IMR-90 (cell line): ENCODE data around the gene CHRD. TPM values are rescaled to one million over a fixed set of nuclear protein-coding genes. Genes with fewer than 3 reads are reported as not detected.
"Not testable (repeated sequence)": the region's sequence is repeated elsewhere in the genome, so short reads cannot be mapped to it uniquely, and the experiment has no call there.

Experiments
- ATAC-seq: fragments of 200-7000 bp; cut with Tn5 transposase; 2 replicates; pipeline ENCODE4 v1.9.1; 2020; ENCODE audit warnings: low read depth, mild to moderate bottlenecking, moderate library complexity
- BruUV-seq: library from RNA; stranded (reverse); fragments of 400-500 nt; replicated peaks from 2 replicates; lab custom pipeline; 2021; lab: Mats Ljungman, UMichigan
- CTCF ChIA-PET: fragments of 300-600 bp; formaldehyde crosslinking; extraction: SDS; loops from one replicate; lab custom pipeline; 2021; ENCODE audit warnings: antibody characterized with exemption; lab: Yijun Ruan, JAX
- POLR2A ChIA-PET: fragments of 300-600 bp; sonication (Branson Sonifier 250); formaldehyde crosslinking; loops from one replicate; lab custom pipeline; 2022; ENCODE audit warnings: antibody characterized with exemption; ENCODE audit not compliant: unreplicated experiment; lab: Charles Lee
- DNase-seq: peaks from one replicate; pipeline ENCODE4 v3.0.0; 2013
- H2AFZ ChIP-seq: replicated peaks from 2 replicates; pipeline ENCODE3; 2013; ENCODE audit warnings: low read length, mild to moderate bottlenecking; ENCODE audit not compliant: poor library complexity
- H2AK5ac ChIP-seq: 2 replicates; pipeline ENCODE4 v1.6.1; 2013; ENCODE audit warnings: low read depth, low read length, inconsistent platforms
- H2AK9ac ChIP-seq: replicated peaks from 2 replicates; pipeline ENCODE3; 2013; ENCODE audit warnings: mild to moderate bottlenecking, low read depth, low read length, moderate library complexity; ENCODE audit not compliant: poor library complexity
- H2BK120ac ChIP-seq: 2 replicates; pipeline ENCODE4 v1.6.1; 2013; ENCODE audit warnings: low read depth, low read length, inconsistent platforms
- H2BK15ac ChIP-seq: 3 replicates; pipeline ENCODE4 v1.6.1; 2013; ENCODE audit warnings: low read depth, low read length, inconsistent platforms
- H2BK20ac ChIP-seq: 2 replicates; pipeline ENCODE4 v1.6.1; 2013; ENCODE audit warnings: low read depth, mild to moderate bottlenecking, inconsistent platforms, low read length, moderate library complexity
- H2BK5ac ChIP-seq: 2 replicates; pipeline ENCODE4 v1.6.1; 2013; ENCODE audit warnings: mild to moderate bottlenecking, low read depth, low read length, inconsistent platforms; ENCODE audit not compliant: poor library complexity, severe bottlenecking
- H3K14ac ChIP-seq: replicated peaks from 2 replicates; pipeline ENCODE4 v1.6.1; 2013; ENCODE audit warnings: low read depth, low read length, inconsistent platforms
- H3K18ac ChIP-seq: 2 replicates; pipeline ENCODE4 v1.6.1; 2013; ENCODE audit warnings: low read depth, low read length, control low read depth
- H3K23ac ChIP-seq: 2 replicates; pipeline ENCODE4 v1.6.1; 2013; ENCODE audit warnings: low read depth, low read length, inconsistent platforms
- H3K27ac ChIP-seq: 2 replicates; pipeline ENCODE4 v1.5.1; 2013; ENCODE audit warnings: mild to moderate bottlenecking, control low read depth, low read length; ENCODE audit not compliant: insufficient read depth
- H3K27me3 ChIP-seq: 2 replicates; pipeline ENCODE4 v1.6.1; 2013; ENCODE audit warnings: low read length; ENCODE audit not compliant: control insufficient read depth, insufficient read depth
- H3K36me3 ChIP-seq: 2 replicates; pipeline ENCODE4 v1.6.1; 2013; ENCODE audit warnings: low read length, mixed read lengths; ENCODE audit not compliant: control insufficient read depth, insufficient read depth
- H3K4ac ChIP-seq: 2 replicates; pipeline ENCODE4 v1.6.1; 2013; ENCODE audit warnings: low read depth, low read length, inconsistent platforms
- H3K4me1 ChIP-seq: 2 replicates; pipeline ENCODE4 v1.6.1; 2013; ENCODE audit warnings: low read length, mixed read lengths; ENCODE audit not compliant: control insufficient read depth, insufficient read depth
- H3K4me2 ChIP-seq: 2 replicates; pipeline ENCODE4 v1.6.1; 2013; ENCODE audit warnings: low read depth, mild to moderate bottlenecking, control low read depth, low read length, moderate library complexity
- H3K4me3 ChIP-seq: 2 replicates; pipeline ENCODE4 v1.5.1; 2013; ENCODE audit warnings: low read depth, mild to moderate bottlenecking, control low read depth, low read length, moderate library complexity; ENCODE audit not compliant: insufficient read depth
- H3K56ac ChIP-seq: 2 replicates; pipeline ENCODE4 v1.6.1; 2013; ENCODE audit warnings: low read length, inconsistent platforms; ENCODE audit not compliant: insufficient read depth; ENCODE audit errors: extremely low read depth
- H3K79me1 ChIP-seq, 2 experiments: 2 replicates each; pipeline ENCODE4 v1.6.1; 2013; ENCODE audit warnings: low read length in 2 of 2, inconsistent platforms in 1 of 2, low read depth in 1 of 2
- H3K9ac ChIP-seq: 2 replicates; pipeline ENCODE4 v1.6.1; 2013; ENCODE audit warnings: low read depth, low read length, control low read depth
- H3K9me1 ChIP-seq: 2 replicates; pipeline ENCODE4 v1.6.1; 2013; ENCODE audit warnings: low read length, inconsistent platforms; ENCODE audit not compliant: insufficient read depth
- H3K9me3 ChIP-seq: 2 replicates; pipeline ENCODE4 v1.6.1; 2013; ENCODE audit warnings: low read length; ENCODE audit not compliant: control insufficient read depth, insufficient read depth
- H4K20me1 ChIP-seq: 2 replicates; pipeline ENCODE4 v1.6.1; 2013; ENCODE audit warnings: low read length, inconsistent platforms; ENCODE audit not compliant: insufficient read depth
- H4K5ac ChIP-seq: 2 replicates; pipeline ENCODE4 v1.6.1; 2013; ENCODE audit warnings: mild to moderate bottlenecking, low read depth, low read length, control low read depth
- H4K8ac ChIP-seq, 2 experiments: 2 replicates each; pipeline ENCODE4 v1.6.1; 2013; ENCODE audit warnings: low read depth in 2 of 2, low read length in 2 of 2, control low read depth in 1 of 2, inconsistent platforms in 1 of 2
- H4K91ac ChIP-seq: 2 replicates; pipeline ENCODE4 v1.6.1; 2013; ENCODE audit warnings: low read depth, low read length, inconsistent platforms; ENCODE audit not compliant: insufficient read depth
- WGBS, 2 experiments: methylation state at CpG; one replicate each; pipeline versions ENCODE4 v1.1.5 to v1.1.7; 2013; ENCODE audit warnings: missing lambda C conversion rate in 2 of 2; ENCODE audit not compliant: insufficient read length in 1 of 2; ENCODE audit errors: extremely low coverage in 2 of 2; 5-methylcytosine and 5-hydroxymethylcytosine counted together
- dilution Hi-C: fragments of 300-500 bp; cut with HindIII; formaldehyde crosslinking; loops from one replicate; pipeline ENCODE4 v1.14.3; 2018; ENCODE audit warnings: low sequenced_read_pairs; ENCODE audit not compliant: unreplicated experiment
- in situ Hi-C: fragments of 300-500 bp; cut with MboI; formaldehyde crosslinking; loops from 3 replicates; pipeline ENCODE4 v1.14.3; 2019; ENCODE audit warnings: low sequenced_read_pairs, inconsistent platforms, mixed read lengths
- intact Hi-C: fragments of 100-400 bp; cut with micrococcal nuclease; formaldehyde crosslinking; loops from 2 replicates; pipeline ENCODE4 v1.10.0; 2022
- polyA plus RNA-seq, 3 experiments: library from polyadenylated mRNA; depleted of rRNA; stranded (reverse); fragments of >200 nt; gene quantifications; 2 replicates each; pipeline ENCODE4 v1.2.3, GENCODE V29; 2012; ENCODE audit warnings: low replicate concordance in 1 of 3
- total RNA-seq: library from RNA; depleted of rRNA; stranded (reverse); fragments of >200 nt; gene quantifications from 2 replicates; pipeline ENCODE4 v1.2.3, GENCODE V29; 2012

Gene CHRD
- total and polyA plus RNA-seq, 2 of the 4 experiments (the other 2 are of a cell fraction): under 0.01 to 0.09 TPM

DNA sequence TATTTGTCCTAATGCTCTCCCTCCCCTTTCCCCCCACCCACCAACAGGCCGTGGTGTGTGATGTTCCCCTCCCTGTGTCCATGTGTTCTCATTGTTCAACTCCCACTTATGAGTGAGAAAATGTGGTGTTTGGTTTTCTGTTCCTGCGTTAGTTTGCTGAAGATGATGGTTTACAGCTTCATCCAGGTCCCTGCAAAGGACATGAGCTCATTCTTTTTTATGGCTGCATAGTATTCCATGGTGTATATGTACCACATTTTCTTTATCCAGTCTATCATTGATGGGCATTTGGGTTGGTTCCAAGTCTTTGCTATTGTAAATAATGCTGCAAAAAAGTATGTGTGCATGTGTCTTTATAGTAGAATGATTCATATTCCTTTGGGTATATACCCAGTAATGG lies 53.3 kb downstream of the CHRD start:
- H2AK5ac ChIP-seq, H3K56ac ChIP-seq, H3K36me3 ChIP-seq, H3K14ac ChIP-seq, ATAC-seq, POLR2A ChIA-PET, H3K4me3 ChIP-seq, H2BK20ac ChIP-seq, H4K8ac ChIP-seq, H3K4ac ChIP-seq, CTCF ChIA-PET, in situ Hi-C loops, H4K5ac ChIP-seq, H3K9me3 ChIP-seq, H3K23ac ChIP-seq, H3K27ac ChIP-seq, H2BK5ac ChIP-seq, H3K9me1 ChIP-seq, H2AK9ac ChIP-seq, H4K91ac ChIP-seq, DNase-seq, H2AFZ ChIP-seq, H3K9ac ChIP-seq, BruUV-seq, H3K4me1 ChIP-seq, H4K20me1 ChIP-seq, H3K4me2 ChIP-seq, intact Hi-C loops, H3K18ac ChIP-seq, H2BK120ac ChIP-seq, H3K79me1 ChIP-seq, H2BK15ac ChIP-seq, dilution Hi-C loops: not testable (repeated sequence)
- no CpG with 5 or more reads among the region's 2 CpGs for WGBS, 2 experiments
- peaks cover 11% of the 10 kb centered on the region for H3K27me3 ChIP-seq
